Testis (tissue), 2 donors: ENCODE data around the gene IMP3.

Experiments used
- POLR2A ChIP-seq: fragments of 450-650 bp; IDR thresholded peaks from one replicate; pipeline ENCODE4 v1.6.1; 2017; ENCODE audit warnings: antibody characterized with exemption, mild to moderate bottlenecking, moderate library complexity
- TF ChIP-seq, protein P1 (sequence below), 3 experiments: fragments of 450-650 bp in 2 of 3; fragments of 200-600 bp in 1 of 3; sonication (generic) in 1 of 3; IDR thresholded peaks; one replicate each; pipeline ENCODE4 v1.5.1; 2016 to 2019; ENCODE audit warnings: antibody characterized with exemption in 3 of 3, mild to moderate bottlenecking in 2 of 3, moderate library complexity in 1 of 3

DNA sequence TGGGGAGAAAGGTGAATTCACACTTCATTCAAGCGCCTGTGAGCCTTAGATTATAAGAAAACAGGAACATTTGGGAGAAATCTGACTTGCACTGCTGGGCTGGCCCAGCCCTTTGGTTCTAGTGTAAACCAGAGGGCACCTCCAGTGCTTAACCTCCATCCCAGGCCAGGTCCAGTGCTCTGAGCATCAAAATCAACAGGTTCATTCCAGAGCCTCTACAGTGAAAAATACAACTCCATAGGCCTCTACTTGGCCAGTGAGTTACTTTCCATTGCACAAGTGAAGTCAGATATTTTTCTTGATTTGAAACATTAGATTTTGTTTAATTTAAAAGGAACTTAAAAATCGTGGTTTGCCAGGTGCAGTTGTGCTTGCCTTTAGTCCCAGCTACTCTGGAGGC, 17.5 kb downstream of the IMP3 start:
- TF ChIP-seq, protein P1, sequence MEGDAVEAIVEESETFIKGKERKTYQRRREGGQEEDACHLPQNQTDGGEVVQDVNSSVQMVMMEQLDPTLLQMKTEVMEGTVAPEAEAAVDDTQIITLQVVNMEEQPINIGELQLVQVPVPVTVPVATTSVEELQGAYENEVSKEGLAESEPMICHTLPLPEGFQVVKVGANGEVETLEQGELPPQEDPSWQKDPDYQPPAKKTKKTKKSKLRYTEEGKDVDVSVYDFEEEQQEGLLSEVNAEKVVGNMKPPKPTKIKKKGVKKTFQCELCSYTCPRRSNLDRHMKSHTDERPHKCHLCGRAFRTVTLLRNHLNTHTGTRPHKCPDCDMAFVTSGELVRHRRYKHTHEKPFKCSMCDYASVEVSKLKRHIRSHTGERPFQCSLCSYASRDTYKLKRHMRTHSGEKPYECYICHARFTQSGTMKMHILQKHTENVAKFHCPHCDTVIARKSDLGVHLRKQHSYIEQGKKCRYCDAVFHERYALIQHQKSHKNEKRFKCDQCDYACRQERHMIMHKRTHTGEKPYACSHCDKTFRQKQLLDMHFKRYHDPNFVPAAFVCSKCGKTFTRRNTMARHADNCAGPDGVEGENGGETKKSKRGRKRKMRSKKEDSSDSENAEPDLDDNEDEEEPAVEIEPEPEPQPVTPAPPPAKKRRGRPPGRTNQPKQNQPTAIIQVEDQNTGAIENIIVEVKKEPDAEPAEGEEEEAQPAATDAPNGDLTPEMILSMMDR (IDR thresholded peaks at IDR 0.05): no peak
- no peak for TF ChIP-seq POLR2A
